ENCODE measurements around the gene GRIN2C. TPM values are rescaled to one million over a fixed set of nuclear protein-coding genes. Genes with fewer than 3 reads are reported as not detected.

The GRIN2C gene
- total RNA-seq, 1 donor: under 0.01 TPM

DNA sequence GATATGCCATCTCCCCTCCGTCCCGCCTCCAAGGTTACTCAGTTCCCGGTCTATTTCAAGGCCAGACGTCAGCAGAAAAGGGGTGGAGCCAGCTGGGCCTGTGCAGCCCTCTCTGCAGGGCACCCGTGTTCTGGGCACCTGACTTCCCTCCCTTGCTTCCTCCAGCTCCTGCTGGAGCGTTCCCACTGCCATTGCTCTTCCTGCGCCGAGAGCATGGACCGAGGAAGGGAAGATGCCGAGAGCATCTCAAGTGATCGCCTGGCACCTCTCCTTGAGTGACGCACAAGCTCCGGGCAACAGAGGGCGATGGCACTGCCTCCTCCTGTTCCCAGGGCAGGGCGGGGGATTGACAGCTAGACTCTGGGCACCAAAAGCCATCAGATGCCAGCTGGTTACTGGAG lies 54.1 kb downstream of the GRIN2C start:
- DNase-seq (ENCODE audit: low read depth): no peak
- TF ChIP-seq, protein P1, sequence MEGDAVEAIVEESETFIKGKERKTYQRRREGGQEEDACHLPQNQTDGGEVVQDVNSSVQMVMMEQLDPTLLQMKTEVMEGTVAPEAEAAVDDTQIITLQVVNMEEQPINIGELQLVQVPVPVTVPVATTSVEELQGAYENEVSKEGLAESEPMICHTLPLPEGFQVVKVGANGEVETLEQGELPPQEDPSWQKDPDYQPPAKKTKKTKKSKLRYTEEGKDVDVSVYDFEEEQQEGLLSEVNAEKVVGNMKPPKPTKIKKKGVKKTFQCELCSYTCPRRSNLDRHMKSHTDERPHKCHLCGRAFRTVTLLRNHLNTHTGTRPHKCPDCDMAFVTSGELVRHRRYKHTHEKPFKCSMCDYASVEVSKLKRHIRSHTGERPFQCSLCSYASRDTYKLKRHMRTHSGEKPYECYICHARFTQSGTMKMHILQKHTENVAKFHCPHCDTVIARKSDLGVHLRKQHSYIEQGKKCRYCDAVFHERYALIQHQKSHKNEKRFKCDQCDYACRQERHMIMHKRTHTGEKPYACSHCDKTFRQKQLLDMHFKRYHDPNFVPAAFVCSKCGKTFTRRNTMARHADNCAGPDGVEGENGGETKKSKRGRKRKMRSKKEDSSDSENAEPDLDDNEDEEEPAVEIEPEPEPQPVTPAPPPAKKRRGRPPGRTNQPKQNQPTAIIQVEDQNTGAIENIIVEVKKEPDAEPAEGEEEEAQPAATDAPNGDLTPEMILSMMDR (IDR thresholded peaks at IDR 0.05; ENCODE audit: insufficient read depth, low read depth, low read length): no peak
- H3K4me3 ChIP-seq (ENCODE audit: low read depth, low read length): no peak overlapping the region

DNA sequence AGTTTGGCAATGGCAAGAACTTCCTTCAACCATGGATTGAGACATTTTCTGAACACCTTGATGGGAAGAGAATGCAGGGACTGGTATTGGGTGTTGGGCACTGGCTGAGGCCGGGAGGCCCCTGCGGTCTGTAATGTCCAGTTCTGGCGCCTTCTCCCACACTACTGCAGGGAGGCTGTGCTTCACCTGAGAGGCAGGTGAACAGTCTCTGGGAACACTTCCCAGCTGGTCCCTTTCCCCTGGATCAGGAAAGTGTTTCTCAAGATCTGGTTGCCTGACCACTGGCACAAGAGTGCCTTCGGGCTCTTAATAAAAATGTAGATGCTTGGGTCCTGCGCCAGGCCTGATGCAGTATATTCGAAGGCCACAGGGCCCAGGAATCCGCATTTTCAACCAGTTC lies 55.0 kb downstream of the GRIN2C start:
- H3K4me3 ChIP-seq (ENCODE audit: low read depth, low read length): no peak overlapping the region
- TF ChIP-seq, protein P1 (IDR thresholded peaks at IDR 0.05; ENCODE audit: insufficient read depth, low read depth, low read length): no peak
- DNase-seq (ENCODE audit: low read depth): no peak

DNA sequence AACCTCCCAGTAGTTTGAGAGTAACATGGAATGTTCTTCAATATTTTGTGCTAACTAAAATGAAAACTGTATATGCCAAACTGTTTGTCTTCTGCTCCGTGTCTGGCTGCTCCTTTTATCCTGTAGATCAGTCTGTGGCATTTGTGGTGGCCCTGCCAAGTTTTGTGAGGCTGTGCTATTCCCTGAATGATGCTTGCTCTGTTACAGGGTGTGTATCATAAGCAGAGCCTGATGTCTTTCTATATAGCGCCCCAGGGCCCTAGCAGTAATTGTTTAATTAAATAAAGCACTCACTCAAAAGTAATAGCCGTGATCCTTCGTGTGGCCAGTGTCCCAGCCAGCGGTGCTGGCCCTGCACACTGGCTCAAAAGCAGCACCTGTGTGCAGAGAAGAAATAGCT lies 55.7 kb downstream of the GRIN2C start:
- no peak for DNase-seq (ENCODE audit: low read depth)
- H3K4me3 ChIP-seq (ENCODE audit: low read depth, low read length): no peak overlapping the region
- TF ChIP-seq, protein P1 (IDR thresholded peaks at IDR 0.05; ENCODE audit: insufficient read depth, low read depth, low read length): no peak

DNA sequence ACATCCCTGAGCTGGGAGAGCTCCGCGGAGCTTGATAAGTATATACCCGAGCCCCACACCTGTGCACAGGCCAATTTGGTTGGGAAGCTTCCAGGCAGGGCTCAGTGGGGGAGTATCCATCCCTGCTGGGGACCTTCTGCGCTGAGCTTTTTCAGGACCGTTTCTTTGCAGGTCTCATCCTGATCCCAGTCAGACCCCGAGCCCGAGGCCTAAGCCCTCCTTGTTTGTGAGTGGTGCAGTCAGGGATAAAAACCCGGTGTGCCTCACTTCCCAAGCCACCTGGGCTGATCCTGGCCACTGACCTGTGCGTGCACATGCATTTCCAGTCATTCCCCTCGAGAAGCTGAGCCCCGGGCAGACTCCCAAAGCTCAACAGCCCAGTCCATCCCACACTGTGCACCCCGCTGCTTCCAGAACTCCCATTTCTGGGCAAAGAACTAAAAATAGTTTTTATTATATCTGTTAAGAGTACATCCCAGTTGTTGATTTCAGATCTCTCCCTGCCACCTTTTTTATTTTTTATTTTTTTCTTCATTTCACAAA lies 56.2 kb downstream of the GRIN2C start:
- no peak overlapping the region for H3K4me3 ChIP-seq (ENCODE audit: low read depth, low read length)
- TF ChIP-seq, protein P1 (IDR thresholded peaks at IDR 0.05; ENCODE audit: insufficient read depth, low read depth, low read length): no peak
- DNase-seq (ENCODE audit: low read depth): no peak

DNA sequence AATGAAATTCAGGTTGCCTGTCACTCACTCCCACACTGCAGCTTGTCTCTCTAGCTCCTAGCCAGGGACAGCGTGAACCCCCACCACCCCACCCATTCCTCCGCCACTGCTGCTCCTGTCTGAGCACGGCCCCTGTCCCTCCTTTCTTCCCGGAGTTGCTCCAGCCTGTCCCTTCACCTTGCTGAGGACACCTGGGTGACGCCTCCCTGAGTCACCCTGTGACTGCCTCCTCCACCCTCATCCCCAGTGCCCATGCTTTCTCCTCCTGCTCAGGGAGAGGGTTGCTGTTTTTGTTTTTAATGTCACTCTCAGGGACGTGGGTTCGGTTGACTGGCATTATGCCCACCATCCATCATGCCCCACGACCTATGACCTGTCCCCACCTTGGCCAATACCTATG lies 57.8 kb downstream of the GRIN2C start:
- H3K4me3 ChIP-seq (ENCODE audit: low read depth, low read length): no peak overlapping the region
- TF ChIP-seq, protein P1 (IDR thresholded peaks at IDR 0.05; ENCODE audit: insufficient read depth, low read depth, low read length): no peak
- no peak for DNase-seq (ENCODE audit: low read depth)

DNA sequence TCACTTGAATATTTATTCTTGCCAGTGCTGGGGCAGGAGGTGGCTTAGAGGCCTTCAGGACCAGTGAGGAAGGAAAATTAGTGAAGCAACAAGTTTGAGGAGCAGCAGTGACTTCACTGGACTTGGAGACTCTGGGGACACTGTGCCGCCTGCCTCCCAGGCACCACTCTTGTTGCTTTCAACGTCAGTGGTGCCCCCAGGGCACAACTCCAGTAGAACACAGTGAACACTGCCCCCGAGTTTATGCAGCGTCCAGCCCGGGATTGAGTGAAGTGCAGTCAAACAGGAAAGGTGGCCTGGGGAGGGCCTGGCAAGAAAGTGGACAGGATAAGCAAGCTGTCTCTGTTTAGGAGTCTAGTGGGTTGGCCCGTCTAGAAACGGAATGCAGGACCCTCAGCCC lies 59.2 kb downstream of the GRIN2C start:
- TF ChIP-seq, protein P1 (IDR thresholded peaks at IDR 0.05; ENCODE audit: insufficient read depth, low read depth, low read length): no peak
- no peak for DNase-seq (ENCODE audit: low read depth)
- H3K4me3 ChIP-seq (ENCODE audit: low read depth, low read length): no peak overlapping the region

DNA sequence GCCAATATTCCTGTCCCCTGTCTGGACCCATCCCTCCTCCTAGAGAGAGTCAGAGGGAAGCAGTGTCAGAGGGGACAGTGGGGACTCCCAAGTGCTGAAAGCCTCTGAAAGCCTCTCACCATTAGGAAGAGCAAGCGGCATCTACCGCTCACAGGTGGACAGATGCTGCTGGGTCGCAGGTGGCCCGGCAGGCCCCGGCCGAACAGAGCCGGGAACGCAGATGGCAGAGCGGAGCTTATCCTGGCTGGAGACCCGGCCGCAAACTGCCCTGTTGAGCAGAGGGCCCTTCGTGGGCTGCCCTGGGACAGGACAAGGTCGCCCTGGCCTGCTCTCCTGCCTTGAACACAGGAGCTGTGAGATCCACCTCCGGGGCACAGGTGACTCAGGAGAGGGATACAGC lies 60.6 kb downstream of the GRIN2C start:
- no peak overlapping the region for H3K4me3 ChIP-seq (ENCODE audit: low read depth, low read length)
- DNase-seq (ENCODE audit: low read depth): no peak
- TF ChIP-seq, protein P1 (IDR thresholded peaks at IDR 0.05; ENCODE audit: insufficient read depth, low read depth, low read length): no peak
